HG03196 (cell line): Measurements from ENCODE around the gene LRCH3.

Source experiments
- ATAC-seq: cut with Tn5 transposase; IDR thresholded peaks from one replicate; pipeline ENCODE4 v1.9.1; 2021; ENCODE audit not compliant: unreplicated experiment

LRCH3 gene

GRCh38 chr3:197791113-197791891, at the start of gene LRCH3:
TSS of gene LRCH3 (plus strand) at chr3:197791254. CDS start at chr3:197791279, 25 bp downstream.
- peak; percentile 77 for ATAC-seq

DNA sequence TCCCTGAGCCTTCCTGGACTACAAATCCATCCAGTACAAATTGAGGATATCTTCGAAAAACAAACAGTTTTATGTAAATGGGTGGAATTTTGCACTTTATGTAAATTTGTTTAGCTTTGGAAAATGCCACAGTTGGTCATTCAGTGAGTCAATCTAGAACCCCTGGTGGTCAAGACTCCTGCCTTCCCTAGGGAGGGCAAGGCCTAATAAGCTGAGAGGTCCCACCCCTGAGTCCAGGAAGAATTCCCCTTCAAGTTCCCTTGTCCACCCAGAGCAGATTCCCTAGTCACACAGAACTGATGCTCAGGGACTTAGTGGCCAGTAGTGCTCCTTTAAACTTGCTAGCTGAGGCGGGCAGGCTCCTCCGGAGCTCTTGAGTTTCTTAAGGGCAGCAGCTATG, 48.3 kb upstream of the LRCH3 start:
- no peak for ATAC-seq

DNA sequence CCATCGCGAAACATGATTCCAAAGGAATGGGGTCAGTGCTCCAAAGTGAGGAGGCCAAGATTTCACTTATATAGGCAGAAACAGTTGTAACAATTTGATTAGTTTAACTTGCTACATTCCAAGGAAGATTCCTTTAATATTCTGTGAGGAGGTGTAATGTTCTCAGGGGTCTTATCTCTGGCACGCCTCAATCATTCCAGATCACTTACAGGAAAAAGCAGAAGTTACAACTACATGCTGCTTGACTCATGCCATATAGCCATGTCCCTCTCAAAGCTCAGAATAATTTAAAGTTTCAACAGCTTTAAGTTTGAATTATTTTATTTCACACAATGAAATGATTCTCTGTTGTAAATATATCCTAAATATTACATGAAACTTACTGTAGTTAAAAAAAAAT, 44.8 kb upstream of the LRCH3 start:
- ATAC-seq = no peak

DNA sequence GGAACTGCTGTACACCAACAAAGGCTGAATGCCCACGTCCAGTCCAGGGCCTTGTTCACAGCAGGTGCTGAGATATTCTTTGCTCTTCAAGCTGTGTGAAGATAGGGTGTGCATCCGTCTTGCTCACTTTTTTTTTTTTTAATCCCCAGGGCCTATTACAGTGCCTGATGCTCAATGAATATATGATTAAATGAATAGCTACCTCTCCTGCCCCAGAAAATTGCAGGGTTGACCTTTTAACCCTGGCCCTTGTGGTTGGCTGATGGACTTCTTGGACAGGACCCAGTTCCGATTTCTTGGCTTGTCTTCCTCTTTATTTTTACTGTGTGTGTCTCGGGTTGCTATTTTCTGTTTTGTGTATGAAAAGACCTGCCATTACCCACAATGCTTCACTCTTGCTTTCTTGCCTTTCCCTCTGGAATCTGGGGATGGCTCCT, 44.2 kb upstream of the LRCH3 start:
- ATAC-seq = no peak

GRCh38 chr3:197748597-197749314, 42.3 kb upstream of the LRCH3 start:
- no peak for ATAC-seq

DNA sequence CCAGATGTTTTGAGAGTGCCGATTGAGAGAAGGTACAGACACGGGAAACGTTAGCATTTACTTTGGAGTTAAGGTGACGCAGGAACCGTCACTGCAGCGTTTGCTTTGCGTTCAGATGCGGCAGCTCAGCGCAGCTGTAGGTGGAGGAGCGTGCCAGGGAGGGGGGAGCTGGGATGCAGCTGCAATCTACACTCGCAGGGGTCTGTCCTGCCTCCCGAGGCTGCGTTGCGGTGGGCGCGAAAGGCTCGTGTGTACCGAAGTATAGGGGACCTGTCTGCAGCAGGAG, 41.8 kb upstream of the LRCH3 start:
- peak; percentile 22 for ATAC-seq

DNA sequence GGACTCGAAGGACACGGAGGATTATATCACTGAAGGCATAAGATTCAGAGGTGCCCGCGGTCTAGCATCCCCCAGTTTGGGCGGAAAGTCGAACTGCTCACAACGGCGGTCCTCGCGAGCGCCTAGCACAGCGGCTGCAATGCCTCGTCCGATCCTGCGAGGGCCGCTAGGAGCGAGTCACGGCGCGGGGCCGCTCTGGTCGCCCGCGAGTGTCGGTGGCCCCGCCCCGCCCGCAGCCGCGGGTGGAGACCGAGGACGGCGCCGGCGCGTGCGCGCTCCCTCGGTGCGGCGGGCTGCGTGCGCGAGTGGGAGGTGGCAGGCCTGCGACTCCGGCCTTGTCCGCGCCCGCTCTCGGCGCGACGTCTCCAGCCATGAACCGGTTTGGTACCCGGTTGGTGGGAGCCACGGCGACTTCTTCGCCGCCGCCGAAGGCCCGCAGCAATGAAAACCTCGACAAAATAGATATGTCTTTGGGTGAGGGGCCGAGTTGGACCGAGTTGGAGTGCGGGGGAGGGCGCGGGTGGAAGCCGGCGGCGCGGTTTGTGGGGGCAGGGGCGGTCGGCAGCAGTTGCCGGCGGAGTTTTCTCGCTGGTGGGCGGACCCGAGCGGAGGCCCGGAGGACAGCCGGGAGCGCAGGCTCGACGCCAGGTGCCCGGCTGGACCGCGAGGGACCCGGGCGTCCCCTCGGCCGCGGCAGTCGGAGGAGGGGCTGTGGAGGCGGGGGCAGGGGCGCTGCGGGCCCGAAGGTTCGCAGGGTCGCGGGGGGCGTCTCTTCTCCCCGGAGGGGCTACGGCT, 41.3 kb upstream of the LRCH3 start, which contains the start of gene FYTTD1:
TSS of gene FYTTD1 (plus strand) at position 283 of the 795 bp plus-strand sequence. CDS start at position 372, 89 bp downstream.
- peak; percentile 66 for ATAC-seq

DNA sequence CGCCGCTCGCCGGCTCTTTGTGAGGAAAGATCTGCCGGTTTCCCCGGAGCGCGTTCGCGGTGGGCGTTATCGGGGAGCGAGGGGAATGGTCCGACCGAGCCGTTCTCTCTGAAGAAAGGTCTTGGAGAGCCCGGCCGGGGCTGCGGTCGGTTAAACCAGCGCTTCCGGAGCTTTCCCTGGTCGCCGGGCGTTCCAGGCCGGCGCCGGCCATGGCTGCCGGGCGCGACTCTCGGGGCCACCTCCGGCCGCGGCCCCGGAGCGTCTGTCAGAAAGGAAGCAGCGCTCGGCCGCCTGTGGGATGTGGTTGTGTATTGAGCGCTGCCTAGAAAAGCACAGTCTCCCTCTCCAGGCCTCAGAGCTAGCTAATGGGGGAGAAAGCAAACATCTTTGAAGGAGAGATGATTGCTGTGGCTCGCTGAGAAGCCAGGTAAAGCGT, 40.6 kb upstream of the LRCH3 start:
- ATAC-seq = peak; percentile 56

- peak; percentile 1 for ATAC-seq
These were observed 40.0 kb upstream of the LRCH3 start for GRCh38 chr3:197750858-197751737.

DNA sequence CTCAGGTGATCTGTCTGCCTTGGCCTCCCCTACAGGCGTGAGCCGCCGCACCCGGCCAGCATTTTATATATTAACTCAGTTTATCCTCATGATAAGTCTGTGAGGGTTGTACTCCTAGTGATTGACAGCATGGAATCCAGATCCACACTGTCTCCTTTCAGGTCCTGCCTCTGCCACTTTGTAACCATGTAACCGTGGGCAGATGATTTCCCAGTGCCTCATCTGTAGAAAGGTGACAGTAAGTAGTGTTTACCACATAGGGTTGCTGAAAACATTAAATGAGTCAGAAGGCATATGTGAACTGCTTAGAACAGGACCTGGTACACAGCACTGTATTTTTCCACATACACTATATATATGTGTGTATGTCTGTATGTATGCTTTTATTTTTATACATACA, 38.9 kb upstream of the LRCH3 start:
- no peak for ATAC-seq

DNA sequence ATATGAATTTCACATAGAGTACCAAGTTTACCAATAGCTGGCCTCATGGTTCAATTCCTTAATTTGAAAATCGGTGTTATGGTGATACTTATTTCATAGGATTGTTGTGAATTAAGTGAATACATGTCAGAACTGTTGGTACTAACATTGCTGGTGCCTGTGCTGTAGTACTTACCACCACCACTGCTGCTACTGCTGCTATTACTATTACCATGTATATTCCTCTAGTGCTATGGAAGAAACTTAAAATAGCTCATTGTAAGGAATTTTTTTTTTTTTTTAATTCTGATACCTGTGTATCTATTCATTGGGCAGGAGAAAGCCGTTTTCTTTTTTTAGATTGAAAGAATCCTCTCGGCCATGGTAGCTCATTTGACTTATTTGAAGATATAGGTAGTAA, 37.8 kb upstream of the LRCH3 start:
- no peak for ATAC-seq

DNA sequence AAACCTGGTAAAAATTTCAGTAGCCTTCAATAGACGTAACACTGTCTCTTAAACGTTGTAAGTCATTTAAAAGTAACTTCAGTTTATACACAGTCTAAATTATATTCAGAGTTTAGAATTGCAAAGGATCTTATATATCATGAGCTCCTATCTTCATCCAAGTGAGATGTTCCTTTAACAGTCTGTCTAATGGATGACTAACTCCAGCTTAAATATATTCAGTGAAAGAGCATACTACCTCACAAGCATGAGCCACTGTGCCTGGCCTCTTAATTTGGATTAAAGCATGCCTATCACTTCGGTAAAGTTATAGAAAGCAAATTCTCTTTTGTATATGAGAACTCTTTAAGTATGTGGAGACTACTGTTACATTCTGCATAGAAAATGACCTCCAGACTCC, 34.4 kb upstream of the LRCH3 start:
- no peak for ATAC-seq

DNA sequence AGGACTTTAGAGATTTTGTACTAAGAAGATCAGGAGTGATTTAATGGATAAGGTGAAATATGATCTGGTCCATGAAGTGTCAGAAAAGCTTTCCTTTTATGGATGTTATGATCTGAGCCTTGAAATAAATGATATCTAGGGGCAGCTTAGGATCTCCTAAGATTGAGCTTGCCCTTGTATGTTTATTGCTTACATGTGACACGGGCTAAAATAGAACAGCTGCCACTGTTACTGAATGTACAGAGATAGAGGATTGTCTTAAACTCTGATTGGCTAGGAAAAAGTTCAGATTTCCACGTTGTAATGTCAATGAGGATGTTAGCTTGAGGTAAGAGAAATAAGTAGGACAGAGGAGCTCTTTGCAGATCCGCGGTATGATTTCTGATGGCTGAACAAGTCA, 32.5 kb upstream of the LRCH3 start:
- no peak for ATAC-seq

DNA sequence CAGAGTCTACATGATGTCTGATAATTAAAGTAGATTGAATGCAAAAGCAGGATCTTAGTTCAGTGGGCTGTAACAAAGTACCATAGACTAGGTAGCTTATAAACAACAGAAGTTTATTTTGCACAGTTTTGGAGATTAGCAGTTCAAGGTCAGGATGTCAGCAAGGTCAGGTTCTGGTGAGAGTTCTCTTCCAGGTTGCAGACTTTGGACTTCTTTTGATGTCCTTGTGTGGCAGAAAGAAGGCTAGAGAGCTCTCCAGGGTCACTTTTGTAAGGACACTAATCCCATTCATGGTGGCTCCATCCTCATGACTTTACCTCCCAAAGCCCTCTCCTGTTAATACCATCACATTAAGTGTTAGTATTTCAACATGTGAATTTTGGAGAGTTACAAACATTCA, 29.3 kb upstream of the LRCH3 start:
- ATAC-seq = no peak

- no peak for ATAC-seq
These were observed 15.7 kb upstream of the LRCH3 start for GRCh38 chr3:197775317-197775716.

GRCh38 chr3:197782230-197782629, 8.8 kb upstream of the LRCH3 start:
- ATAC-seq = peak; percentile 52

- ATAC-seq = no peak
These were observed 7.0 kb upstream of the LRCH3 start for GRCh38 chr3:197784019-197784585.

- no peak for ATAC-seq
These were observed 3.6 kb upstream of the LRCH3 start for GRCh38 chr3:197787412-197787811.

DNA sequence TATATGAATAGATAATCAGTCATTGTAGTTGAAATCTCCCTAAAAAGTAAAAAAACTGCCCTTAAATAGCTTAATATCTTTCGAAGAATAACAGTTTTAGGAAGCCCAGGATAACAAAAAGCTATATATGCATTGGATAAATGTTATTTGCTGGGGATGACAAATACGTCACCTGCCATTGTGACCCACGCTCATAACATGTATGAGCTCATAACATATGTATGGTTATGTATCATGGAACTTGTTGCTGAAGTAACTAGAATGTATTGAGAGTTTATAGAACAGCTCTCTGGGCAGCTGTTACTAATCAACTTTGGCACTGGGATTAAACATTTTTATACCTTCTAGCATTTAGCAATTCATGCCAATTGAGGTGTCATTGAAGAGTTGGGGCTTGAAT, 1.7 kb upstream of the LRCH3 start:
- no peak for ATAC-seq

DNA sequence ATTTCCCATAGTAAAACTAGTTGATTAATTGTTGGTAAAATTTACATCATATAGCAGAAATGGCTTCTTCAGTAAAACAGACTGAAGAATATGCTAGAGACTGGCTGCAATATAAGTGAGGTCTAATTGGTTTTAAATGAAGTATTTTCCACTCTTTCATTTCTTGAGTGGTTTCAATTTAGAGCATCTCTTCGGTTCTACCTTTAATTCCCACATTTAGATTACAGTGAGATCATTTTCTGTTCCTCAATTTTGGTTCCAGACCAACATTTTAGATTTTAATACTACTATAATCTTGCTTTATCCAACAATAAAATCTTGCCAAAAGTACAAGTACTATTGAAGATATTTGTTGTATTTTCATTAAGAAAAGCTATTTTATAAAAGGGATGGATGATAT, 1.0 kb upstream of the LRCH3 start:
- ATAC-seq = no peak
